ENCODE results near the gene L3MBTL4.

L3MBTL4 gene

DNA sequence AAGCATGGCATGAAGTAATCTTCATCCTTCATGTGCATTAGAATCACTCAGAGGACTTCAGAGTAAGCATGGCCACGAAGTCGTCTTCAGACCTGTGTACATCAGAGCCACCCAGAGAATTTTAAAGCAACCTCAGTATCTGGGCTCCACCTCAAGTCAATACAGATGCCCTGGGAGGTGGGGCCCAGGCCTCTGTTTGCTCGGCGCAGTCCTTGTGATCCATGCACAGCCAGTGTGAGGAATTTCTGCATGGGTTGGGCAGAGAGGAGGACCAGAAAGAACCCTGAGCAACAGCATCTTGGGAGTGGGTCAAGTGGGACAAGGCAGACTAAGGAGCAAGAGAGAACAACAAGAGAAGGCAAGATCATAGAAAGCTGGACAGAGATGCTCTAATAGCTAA, 299.0 kb downstream of the L3MBTL4 start:
- Histone ChIP-seq H4K20me1 (ENCODE audit: insufficient read depth) (no peaks in the 10 kb centered on the region), H3K4me3 (IDR thresholded peaks at IDR 0.05; ENCODE audit: insufficient read depth, low read depth, low read length) (no peak overlapping the region), H3K27me3 (ENCODE audit: insufficient read depth, low read depth) (no peaks in the 10 kb centered on the region), H3K27ac (no peak overlapping the region), H3K4me1 (ENCODE audit: low read depth, poor library complexity, severe bottlenecking) (no peaks in the 10 kb centered on the region), H3K9ac (no peak overlapping the region), H3K79me2 (ENCODE audit: insufficient read depth, low read depth) (no peaks in the 10 kb centered on the region), H3K36me3 (ENCODE audit: insufficient read depth) (no peaks in the 10 kb centered on the region), H2AFZ (ENCODE audit: low read depth) (no peak overlapping the region), H3K4me2 (no peak overlapping the region)
- TF ChIP-seq, protein P1, sequence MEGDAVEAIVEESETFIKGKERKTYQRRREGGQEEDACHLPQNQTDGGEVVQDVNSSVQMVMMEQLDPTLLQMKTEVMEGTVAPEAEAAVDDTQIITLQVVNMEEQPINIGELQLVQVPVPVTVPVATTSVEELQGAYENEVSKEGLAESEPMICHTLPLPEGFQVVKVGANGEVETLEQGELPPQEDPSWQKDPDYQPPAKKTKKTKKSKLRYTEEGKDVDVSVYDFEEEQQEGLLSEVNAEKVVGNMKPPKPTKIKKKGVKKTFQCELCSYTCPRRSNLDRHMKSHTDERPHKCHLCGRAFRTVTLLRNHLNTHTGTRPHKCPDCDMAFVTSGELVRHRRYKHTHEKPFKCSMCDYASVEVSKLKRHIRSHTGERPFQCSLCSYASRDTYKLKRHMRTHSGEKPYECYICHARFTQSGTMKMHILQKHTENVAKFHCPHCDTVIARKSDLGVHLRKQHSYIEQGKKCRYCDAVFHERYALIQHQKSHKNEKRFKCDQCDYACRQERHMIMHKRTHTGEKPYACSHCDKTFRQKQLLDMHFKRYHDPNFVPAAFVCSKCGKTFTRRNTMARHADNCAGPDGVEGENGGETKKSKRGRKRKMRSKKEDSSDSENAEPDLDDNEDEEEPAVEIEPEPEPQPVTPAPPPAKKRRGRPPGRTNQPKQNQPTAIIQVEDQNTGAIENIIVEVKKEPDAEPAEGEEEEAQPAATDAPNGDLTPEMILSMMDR (conservative IDR thresholded peaks at IDR 0.05; ENCODE audit: low read depth, low read length), result no peak

DNA sequence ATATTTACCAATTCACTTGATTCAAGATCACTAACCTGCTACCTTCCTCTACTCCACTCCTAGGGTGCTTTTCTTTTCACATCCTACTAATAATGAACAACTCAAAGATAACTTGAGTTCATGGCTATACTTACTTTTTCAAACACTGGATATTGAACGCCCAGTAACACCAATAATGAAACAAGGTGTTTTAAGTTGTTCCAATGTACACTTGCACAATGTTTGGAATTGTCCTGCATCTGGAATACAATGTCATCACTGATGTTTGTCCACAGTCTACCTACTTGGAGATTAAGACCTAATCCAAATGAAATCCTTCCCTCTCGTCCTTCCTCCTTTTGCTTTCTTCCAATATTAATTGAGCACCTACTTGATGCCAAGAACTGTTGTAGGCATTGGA, 301.1 kb downstream of the L3MBTL4 start:
- Histone ChIP-seq H2AFZ (ENCODE audit: low read depth) (no peak overlapping the region), H3K4me1 (ENCODE audit: low read depth, poor library complexity, severe bottlenecking) (no peaks in the 10 kb centered on the region), H3K9ac (no peak overlapping the region), H3K36me3 (ENCODE audit: insufficient read depth) (no peaks in the 10 kb centered on the region), H3K27ac (no peak overlapping the region), H3K79me2 (ENCODE audit: insufficient read depth, low read depth) (no peaks in the 10 kb centered on the region), H3K4me2 (no peak overlapping the region), H3K4me3 (IDR thresholded peaks at IDR 0.05; ENCODE audit: insufficient read depth, low read depth, low read length) (no peak overlapping the region), H4K20me1 (ENCODE audit: insufficient read depth) (no peaks in the 10 kb centered on the region), H3K27me3 (ENCODE audit: insufficient read depth, low read depth) (no peaks in the 10 kb centered on the region)
- TF ChIP-seq, protein P1 (conservative IDR thresholded peaks at IDR 0.05; ENCODE audit: low read depth, low read length), result no peak

DNA sequence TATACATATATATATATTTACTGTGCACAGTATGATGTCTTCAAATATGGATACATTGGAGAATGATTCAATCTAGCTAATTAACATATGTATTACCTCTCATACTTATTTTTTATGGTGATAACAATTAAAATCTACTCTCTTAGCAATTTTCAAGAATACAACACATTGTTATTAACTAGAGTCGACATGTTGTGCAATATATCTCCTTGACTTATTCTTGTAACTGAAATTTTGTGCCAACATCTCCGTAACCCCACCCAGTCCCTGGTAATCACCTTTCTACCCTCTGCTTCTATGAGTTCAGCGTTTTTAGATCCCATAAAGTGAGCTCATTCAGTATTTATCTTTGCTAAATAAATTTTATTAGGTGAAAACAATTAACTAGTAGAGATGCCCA, 303.0 kb downstream of the L3MBTL4 start:
- no peak overlapping the region for H2AFZ ChIP-seq (ENCODE audit: low read depth)

DNA sequence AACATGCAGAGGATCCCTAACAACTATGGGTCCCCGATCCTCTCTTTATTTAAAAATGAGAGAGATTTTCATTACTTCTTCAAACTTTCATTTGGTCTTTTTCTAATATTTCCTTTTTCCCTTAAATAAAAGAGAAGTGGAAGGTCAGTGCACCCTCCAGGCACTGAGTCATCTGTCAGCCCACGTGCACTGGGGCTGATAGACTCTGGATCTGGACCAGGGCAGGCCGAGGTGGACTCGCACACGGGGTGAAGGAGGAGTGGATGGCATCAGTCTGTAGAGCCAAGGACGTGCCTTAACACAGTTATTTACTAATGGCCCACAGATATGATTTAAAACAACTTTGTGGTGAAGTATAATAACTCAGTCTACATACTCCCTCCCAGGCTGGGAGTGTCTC, 305.0 kb downstream of the L3MBTL4 start:
- no peaks in the 10 kb centered on the region for H4K20me1 ChIP-seq (ENCODE audit: insufficient read depth)
- no peak overlapping the region for H3K4me3 ChIP-seq (IDR thresholded peaks at IDR 0.05; ENCODE audit: insufficient read depth, low read depth, low read length)
- H3K4me2 ChIP-seq, result no peak overlapping the region
- no peak overlapping the region for H3K27ac ChIP-seq
- TF ChIP-seq, protein P1 (conservative IDR thresholded peaks at IDR 0.05; ENCODE audit: low read depth, low read length), result no peak
- H3K27me3 ChIP-seq (ENCODE audit: insufficient read depth, low read depth), result no peaks in the 10 kb centered on the region
- no peak overlapping the region for H2AFZ ChIP-seq (ENCODE audit: low read depth)
- no peak overlapping the region for H3K9ac ChIP-seq
- H3K79me2 ChIP-seq (ENCODE audit: insufficient read depth, low read depth), result no peaks in the 10 kb centered on the region
- no peaks in the 10 kb centered on the region for H3K4me1 ChIP-seq (ENCODE audit: low read depth, poor library complexity, severe bottlenecking)
- no peaks in the 10 kb centered on the region for H3K36me3 ChIP-seq (ENCODE audit: insufficient read depth)

More for the DNA sequence above, 303.0 kb downstream of the L3MBTL4 start:
- H3K4me2 ChIP-seq, result no peak overlapping the region
- no peak overlapping the region for H3K9ac ChIP-seq
- no peak overlapping the region for H3K4me3 ChIP-seq (IDR thresholded peaks at IDR 0.05; ENCODE audit: insufficient read depth, low read depth, low read length)
- H4K20me1 ChIP-seq (ENCODE audit: insufficient read depth), result no peaks in the 10 kb centered on the region
- TF ChIP-seq, protein P1 (conservative IDR thresholded peaks at IDR 0.05; ENCODE audit: low read depth, low read length), result no peak
- H3K27ac ChIP-seq, result no peak overlapping the region
- no peaks in the 10 kb centered on the region for H3K4me1 ChIP-seq (ENCODE audit: low read depth, poor library complexity, severe bottlenecking)
- no peaks in the 10 kb centered on the region for H3K36me3 ChIP-seq (ENCODE audit: insufficient read depth)
- H3K27me3 ChIP-seq (ENCODE audit: insufficient read depth, low read depth), result no peaks in the 10 kb centered on the region
- H3K79me2 ChIP-seq (ENCODE audit: insufficient read depth, low read depth), result no peaks in the 10 kb centered on the region
